T-helper 9 cell (primary cell): ENCODE results near the gene PDSS1.
"Not testable (repeated sequence)": the region's sequence is repeated elsewhere in the genome, so short reads cannot be mapped to it uniquely, and the experiment has no call there.

Experiments
- DNase-seq: peaks from one replicate; pipeline ENCODE4 v3.0.0-alpha.2; 2020

The PDSS1 gene

GRCh38 chr10:26741368-26741767 is 43.9 kb downstream of the PDSS1 start:
- no peak for DNase-seq

DNA sequence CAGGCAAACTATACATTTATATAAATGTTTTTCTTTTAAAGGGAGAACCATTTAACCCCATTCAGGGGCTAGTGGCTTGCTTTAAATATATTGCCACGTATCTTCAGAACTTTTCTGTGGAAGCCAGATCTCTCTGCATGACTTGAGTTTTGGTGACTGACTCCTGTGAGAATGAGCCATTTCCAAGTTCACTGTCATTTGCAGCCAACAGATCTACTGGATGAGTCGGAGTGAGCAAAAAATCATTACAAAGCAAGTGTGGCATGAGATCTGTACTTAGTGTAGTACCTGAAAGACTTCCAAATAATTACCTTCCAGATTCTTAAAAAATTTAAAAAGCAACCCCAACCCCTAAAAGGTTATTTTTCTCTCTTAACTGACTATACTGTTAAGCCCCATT is 45.6 kb downstream of the PDSS1 start:
- DNase-seq: no peak

GRCh38 chr10:26743841-26744240 is 46.3 kb downstream of the PDSS1 start:
- no peak for DNase-seq

- no peak for DNase-seq
These were observed 48.6 kb downstream of the PDSS1 start for GRCh38 chr10:26746061-26746460.

DNA sequence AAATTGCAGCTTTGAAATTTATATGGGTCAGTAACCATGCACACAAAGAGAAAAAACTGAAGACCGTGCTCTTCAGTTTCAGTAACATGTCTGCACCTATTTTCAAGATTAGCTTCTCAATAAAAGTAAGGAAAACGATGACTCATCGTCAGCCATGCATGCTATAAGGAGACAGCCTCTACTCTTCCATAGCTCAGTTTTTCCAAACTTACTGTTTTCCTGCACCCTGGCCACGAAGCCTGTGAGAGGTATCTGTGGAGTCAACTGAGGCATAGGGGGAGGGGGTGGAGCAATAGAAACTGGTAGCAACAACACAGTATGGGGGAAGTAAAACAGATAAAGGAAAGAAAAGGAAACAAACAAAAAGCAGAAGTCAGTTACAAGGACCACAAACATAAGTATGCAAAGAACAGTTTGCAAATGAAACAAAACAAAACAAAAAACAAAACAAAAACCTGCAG is 58.0 kb downstream of the PDSS1 start:
- DNase-seq: no peak

DNA sequence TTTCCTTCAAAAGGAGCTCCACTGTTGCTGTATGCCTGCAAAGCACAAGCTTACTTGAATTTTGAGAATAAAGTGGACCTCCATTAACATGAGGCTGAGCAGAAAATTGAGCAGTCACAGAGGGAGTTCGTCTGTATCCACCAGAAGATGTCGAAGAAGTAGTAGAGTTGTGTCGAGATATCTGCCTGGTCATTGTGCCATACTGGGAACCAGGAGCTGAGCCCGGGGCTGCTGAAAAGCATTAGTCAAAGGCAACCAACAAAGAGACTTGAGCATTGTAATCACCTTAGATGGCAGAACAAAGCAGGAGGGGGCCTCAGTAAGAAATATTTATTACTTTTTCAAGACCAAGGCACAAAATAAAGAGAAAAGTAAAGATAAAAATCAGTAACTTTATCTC is 61.5 kb downstream of the PDSS1 start:
- DNase-seq: no peak

DNA sequence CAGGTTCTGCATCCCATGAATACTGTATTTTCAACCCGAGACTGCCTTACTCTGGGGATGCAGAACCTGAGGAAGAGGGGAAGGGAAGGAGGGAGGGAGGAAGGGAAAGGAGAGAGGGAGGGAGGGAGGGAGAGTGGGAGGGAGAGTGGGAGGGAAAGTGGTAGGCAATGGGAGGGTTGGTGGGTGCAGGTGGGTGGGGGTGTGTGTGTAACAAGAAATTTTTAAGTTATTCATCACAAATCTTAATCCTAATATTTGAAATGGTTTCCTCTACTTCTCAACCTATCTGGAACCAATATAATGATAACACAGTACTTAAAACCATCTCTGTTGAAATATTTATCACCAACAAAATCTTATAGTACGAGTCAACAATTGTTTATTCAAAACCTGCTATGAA is 68.0 kb downstream of the PDSS1 start:
- DNase-seq: no peak

GRCh38 chr10:26770069-26770468 is 72.6 kb downstream of the PDSS1 start:
- DNase-seq: no peak

GRCh38 chr10:26773633-26774032 is 76.1 kb downstream of the PDSS1 start:
- DNase-seq: no peak

- no peak for DNase-seq
These were observed 78.8 kb downstream of the PDSS1 start for GRCh38 chr10:26776258-26776657.

GRCh38 chr10:26777686-26778085 is 80.2 kb downstream of the PDSS1 start:
- no peak for DNase-seq

DNA sequence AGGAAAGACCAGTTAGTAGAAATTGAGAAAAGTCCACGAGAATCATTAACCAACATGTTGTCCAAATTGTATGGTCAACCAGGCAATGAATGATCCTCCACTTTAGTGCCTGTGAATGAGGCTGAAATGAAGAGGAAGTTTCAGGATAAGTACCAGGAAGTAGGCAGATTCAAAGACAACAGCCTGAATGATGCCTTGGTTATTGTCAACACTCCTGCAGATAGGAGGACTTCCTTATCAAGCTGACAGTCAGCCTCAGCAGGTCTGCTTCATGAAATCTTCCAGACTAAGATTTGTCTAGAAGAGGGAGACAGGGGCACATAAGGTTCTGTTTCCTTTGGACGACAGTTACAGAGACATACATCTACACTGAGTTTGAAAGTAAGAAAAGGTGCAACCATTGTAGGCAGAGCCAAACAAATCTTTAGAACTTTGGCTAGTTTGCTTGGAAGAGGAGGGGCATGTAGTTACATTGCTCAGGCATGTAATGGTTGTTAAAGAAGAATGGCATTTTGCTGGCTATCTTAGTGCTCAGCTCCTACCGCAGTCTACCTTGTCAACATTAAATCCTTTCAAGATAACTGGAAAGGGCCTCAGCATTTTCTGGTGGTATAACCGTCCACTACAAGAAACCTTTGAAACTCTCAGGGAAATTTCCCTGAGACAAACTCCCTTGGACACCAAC is 81.8 kb downstream of the PDSS1 start:
- no peak for DNase-seq

GRCh38 chr10:26780106-26780792 is 82.7 kb downstream of the PDSS1 start:
- no peak for DNase-seq

DNA sequence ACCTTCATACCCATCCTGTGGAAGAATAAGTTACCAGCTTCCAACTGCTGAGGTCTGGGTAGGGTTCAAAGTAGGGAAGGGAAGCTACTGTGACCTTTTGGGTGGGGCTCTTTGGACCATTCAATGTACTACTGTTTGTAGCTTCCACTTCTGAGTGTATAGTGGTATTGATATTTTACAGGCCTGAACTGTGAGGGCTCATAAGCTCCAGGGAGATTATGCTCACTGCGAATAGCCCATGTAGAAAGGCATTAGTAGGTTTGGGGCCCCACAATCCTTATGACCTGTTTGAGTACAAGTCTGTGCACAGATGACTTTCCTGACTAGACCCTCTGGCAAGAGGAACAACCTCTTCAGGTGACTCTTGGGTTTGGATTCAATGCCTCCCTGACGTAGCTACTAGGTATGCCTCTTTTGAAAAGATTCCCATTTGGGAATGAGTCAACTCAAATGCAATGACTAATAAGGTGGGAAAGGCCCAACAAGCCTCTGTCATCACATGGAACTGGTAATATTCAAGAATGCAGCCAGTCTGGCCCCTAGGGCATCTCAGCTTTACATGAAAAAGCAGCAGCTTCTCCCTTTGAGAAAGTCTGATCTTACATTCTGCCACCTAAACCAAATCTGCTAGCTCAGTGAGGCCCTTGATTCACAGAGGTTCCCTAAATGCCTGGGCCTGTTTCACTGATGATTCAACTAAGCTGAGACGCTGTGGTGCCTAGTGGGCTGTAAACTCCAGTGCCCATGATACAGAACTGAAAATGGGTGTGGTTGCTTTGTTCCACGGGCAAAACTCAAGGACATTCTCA is 83.5 kb downstream of the PDSS1 start:
- no peak for DNase-seq

DNA sequence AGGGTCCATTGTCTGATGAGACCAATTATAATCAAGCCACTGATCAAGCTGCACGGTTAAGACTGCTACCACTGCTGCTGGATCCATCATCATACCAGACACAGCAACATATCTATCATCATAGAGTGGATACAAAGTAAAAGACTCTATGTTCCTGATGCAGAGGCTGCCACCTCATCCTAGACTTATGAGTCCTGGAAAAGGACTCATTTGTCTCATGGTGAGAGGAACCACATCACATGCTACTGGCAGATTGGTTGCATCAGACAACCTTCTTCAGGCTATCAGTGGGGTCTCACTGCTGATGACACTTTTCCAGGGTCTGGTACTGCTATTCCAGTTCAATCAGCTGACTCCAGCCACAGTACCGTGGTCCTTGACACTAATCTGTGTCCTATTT is 84.3 kb downstream of the PDSS1 start:
- no peak for DNase-seq

DNA sequence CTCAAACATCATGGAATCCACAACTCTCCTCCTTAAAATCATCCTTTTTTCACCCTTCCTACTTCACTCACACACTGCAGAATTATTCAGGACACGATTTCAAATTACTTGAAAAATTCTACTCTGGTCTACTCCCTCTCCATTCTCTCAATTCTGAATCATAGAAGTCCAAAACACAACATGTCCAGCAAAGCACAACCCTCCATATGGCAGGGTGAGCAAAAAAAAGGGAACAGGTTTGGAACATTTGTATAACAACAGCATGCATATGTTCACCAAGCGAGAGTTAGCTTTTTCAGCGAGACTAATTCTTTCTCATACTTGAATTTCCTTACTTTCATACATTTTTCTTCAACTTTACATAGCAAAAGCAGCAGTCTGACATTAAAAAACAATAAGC is 89.9 kb downstream of the PDSS1 start:
- no peak for DNase-seq

DNA sequence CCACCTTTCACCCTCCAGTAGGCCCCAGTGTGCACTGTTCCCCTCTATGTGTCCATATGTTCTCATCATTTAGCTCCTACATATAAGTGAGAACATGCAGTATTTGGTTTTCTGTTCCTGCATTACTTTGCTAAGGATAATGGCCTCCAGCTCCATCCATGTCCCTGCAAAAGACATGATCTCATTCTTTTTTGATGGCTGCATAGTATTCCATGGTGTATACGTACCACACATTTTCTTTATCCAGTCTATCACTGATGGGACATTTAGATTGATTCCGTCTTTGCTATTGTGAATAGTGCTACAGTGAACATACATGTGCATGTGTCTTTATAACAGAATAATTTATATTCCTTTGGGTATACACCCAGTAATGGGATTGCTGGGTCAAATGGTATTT is 92.3 kb downstream of the PDSS1 start:
- not testable (repeated sequence) for DNase-seq

DNA sequence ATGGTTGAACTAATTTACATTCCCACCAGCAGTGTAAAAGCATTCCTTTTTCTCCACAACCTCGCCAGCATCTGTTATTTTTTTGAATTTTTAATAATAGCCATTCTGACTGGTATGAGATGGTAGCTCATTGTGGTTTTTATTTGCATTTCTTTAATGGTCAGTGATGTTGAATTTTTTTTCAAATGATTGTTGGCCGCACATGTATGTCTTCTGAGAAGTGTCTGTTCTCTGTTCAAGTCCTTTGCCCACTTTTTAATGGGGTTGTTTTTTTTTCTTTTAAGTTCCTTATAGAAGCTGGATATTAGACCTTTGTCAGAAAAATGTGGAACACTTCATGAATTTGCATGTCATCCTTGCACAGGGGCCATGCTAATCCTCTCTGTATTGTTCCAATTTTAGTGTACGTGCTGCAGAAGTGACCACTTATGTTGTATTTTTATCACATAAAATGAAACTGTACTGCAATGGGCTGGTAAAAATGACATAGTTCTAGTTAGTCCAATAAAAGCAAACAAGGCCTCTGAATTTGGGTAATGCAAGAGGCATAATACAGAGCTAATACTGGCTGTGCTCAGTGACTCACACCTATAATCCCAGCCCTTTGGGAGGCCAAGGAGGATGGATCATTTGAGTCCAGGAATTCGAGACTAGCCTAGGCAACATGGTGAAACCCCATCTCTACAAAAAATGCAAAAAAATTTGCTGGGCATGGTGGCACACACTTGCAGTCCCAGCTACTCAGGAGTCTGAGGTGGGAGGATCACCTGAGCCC is 92.9 kb downstream of the PDSS1 start:
- DNase-seq: no peak

DNA sequence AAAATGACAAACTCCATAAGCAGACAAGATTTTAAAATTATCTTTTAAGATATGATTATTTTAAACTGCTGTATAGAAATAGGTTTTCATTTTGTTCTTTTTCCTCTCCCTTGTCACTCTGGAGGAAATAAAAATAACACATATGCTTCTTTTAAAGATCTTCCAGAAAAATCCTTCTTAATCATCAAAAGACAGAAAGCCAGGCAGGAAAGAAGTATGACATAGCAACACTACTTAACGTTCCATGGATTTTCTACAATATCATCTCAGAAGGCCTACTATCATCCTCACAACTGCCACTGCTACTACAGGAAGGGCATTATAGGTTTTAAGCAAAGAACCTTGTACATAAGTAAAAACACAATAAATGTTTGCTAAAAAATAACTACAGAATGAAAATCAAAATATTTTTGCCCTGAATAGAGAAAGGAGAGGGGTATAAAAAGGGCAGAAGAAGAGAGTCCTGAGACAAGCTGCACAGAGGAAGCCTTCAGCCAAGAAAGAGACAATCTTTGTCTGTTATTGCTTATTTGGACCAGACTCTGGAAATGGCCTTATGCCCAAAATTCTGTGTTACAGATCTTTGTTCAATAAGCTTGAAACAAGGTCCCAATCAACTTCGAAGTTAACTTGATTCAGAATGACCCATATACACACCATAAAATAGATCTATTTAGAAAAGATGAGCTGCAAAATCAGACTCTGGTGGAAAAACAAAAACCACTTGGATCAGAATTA is 95.4 kb downstream of the PDSS1 start:
- DNase-seq: no peak
